Measurements from ENCODE around the gene DARS1. TPM values are rescaled to one million over a fixed set of nuclear protein-coding genes. Genes with fewer than 3 reads are reported as not detected.

Gene DARS1
- polyA plus RNA-seq, 1 of the 3 experiments (the other 2 are of a cell fraction) = 52.2 TPM

DNA sequence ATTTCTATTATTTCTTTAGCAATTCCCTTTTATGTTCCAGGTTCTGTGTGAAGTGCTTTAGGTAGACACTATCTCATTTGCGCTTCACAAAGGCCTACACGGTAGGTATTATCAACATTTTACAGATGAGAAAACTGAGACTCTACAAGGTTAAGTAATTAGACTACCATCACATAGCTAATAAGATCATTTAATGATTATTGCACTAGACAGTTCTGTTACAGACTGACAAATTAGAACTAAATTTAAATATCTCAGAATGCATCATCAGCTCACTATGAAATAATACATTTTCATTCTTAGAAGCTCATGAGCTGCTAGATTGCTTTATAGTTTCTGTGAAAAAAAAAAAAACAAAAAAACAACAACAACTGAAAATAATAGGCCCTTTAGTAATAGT is 37.9 kb downstream of the DARS1 start:
- peaks cover 32% of the 10 kb centered on the region for H3K79me2 ChIP-seq (ENCODE audit: insufficient read depth)
- H3F3A ChIP-seq (replicated peaks; ENCODE audit: insufficient read depth) = peaks cover 7% of the 10 kb centered on the region
- peaks cover 2 to 7% of the 10 kb centered on the region in 2 experiments; a peak in 3 of 4 replicates for H3K4me1 ChIP-seq (ENCODE audit: control insufficient read depth in 1 of 2, insufficient read depth in 2 of 2, low read depth in 1 of 2, low read length in 1 of 2)
- H2AFZ ChIP-seq (ENCODE audit: low read depth) = no peak overlapping the region
- H3K9me3 ChIP-seq = no peaks in the 10 kb centered on the region
- WGBS (ENCODE audit: low lambda C conversion rate) = 100% methylated on average over 2 of the region's 2 CpGs
- no peak for DNase-seq
- no peak overlapping the region for H3K4me3 ChIP-seq (ENCODE audit: low read depth in 2 of 2, low read length in 1 of 2)
- ChIA-PET CTCF (interaction anchor here (1.1 to 1.6 kb wide), 3 partner anchors 10 to 33 kb away, joined by 4 to 5 read pairs (median 5); no protein-coding TSS in a partner anchor), POLR2A (interaction anchor here (0.5 kb wide), 1 partner anchor 52 kb away, joined by 3 read pairs; no protein-coding TSS in a partner anchor)
- TF ChIP-seq FOXM1 (IDR thresholded peaks at IDR 0.05; ENCODE audit: low read depth) = no peak
- TF ChIP-seq GATA2 (CRISPR knock-in tag; IDR thresholded peaks at IDR 0.05) = no peak
- TF ChIP-seq, protein P1, sequence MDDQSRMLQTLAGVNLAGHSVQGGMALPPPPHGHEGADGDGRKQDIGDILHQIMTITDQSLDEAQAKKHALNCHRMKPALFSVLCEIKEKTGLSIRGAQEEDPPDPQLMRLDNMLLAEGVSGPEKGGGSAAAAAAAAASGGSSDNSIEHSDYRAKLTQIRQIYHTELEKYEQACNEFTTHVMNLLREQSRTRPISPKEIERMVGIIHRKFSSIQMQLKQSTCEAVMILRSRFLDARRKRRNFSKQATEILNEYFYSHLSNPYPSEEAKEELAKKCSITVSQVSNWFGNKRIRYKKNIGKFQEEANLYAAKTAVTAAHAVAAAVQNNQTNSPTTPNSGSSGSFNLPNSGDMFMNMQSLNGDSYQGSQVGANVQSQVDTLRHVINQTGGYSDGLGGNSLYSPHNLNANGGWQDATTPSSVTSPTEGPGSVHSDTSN (IDR thresholded peaks at IDR 0.05) = no peak
- no peak for TF ChIP-seq RXRA (IDR thresholded peaks at IDR 0.05; ENCODE audit: borderline replicate concordance, low read depth)
- no peak for TF ChIP-seq POLR2AphosphoS5 (IDR thresholded peaks at IDR 0.05; ENCODE audit: low read depth, low read length)
- TF ChIP-seq RAD21 (IDR thresholded peaks at IDR 0.05; ENCODE audit: low read length) = no peak
- TF ChIP-seq GABPA (IDR thresholded peaks at IDR 0.05; ENCODE audit: low read depth) = no peak
- TF ChIP-seq MXI1 (IDR thresholded peaks at IDR 0.05; ENCODE audit: low read depth, low read length) = no peak
- no peak for TF ChIP-seq SIN3A (IDR thresholded peaks at IDR 0.05; ENCODE audit: borderline replicate concordance, low read depth, low read length)
- TF ChIP-seq, protein P2, sequence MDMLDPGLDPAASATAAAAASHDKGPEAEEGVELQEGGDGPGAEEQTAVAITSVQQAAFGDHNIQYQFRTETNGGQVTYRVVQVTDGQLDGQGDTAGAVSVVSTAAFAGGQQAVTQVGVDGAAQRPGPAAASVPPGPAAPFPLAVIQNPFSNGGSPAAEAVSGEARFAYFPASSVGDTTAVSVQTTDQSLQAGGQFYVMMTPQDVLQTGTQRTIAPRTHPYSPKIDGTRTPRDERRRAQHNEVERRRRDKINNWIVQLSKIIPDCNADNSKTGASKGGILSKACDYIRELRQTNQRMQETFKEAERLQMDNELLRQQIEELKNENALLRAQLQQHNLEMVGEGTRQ (IDR thresholded peaks at IDR 0.05; ENCODE audit: borderline replicate concordance, low read depth, low read length) = no peak
- TF ChIP-seq MAX (IDR thresholded peaks at IDR 0.05; ENCODE audit: low read depth) = no peak
- no peak for TF ChIP-seq RFX5 (IDR thresholded peaks at IDR 0.05; ENCODE audit: low read length)
- TF ChIP-seq TEAD4 (IDR thresholded peaks at IDR 0.05; ENCODE audit: borderline replicate concordance, insufficient read depth) = no peak
- no peak for TF ChIP-seq NRF1 (IDR thresholded peaks at IDR 0.05; ENCODE audit: low read depth, low read length)
- TF ChIP-seq TAF1 (IDR thresholded peaks at IDR 0.05; ENCODE audit: borderline replicate concordance, low read depth, low read length) = no peak
- no peak overlapping the region for H3K4me2 ChIP-seq
- peaks cover 46% of the 10 kb centered on the region for H4K20me1 ChIP-seq (ENCODE audit: insufficient read depth)
- no peaks in the 10 kb centered on the region for H3K9me2 ChIP-seq
- H3K9ac ChIP-seq = no peak overlapping the region
- no peak overlapping the region for H3K27ac ChIP-seq (ENCODE audit: low read depth in 2 of 2, low read length in 1 of 2)
- peaks cover 11 to 34% of the 10 kb centered on the region in 2 experiments for H3K36me3 ChIP-seq (replicated peaks in 1 of 2; ENCODE audit: control insufficient read depth in 1 of 2, insufficient read depth in 2 of 2, low read length in 1 of 2)
- no peaks in the 10 kb centered on the region for H3K27me3 ChIP-seq (ENCODE audit: insufficient read depth)

DNA sequence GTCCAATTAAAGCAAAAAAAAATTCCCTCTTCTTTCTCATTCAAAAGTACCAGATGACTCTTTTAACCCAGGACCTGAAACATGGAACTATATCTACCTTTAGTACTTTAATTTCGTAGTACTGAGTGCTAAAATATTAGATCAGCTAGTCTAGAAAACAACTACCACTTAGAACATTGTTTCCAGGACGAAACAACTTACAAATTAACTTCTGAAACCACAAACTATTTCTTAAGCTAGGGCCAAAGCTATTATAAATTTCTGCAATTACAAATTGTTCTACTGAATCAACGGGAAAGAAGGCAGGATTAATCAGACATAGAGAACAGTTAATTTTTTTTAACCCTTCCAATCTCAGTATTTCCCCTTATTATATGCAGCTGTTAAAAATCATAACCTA is 39.9 kb downstream of the DARS1 start:
- H3K9me2 ChIP-seq = no peaks in the 10 kb centered on the region
- no peaks in the 10 kb centered on the region for H3K27me3 ChIP-seq (ENCODE audit: insufficient read depth)
- peaks cover 12 to 20% of the 10 kb centered on the region in 2 experiments for H3K36me3 ChIP-seq (replicated peaks in 1 of 2; ENCODE audit: control insufficient read depth in 1 of 2, insufficient read depth in 2 of 2, low read length in 1 of 2)
- H3K9ac ChIP-seq = no peak overlapping the region
- no peak overlapping the region for H2AFZ ChIP-seq (ENCODE audit: low read depth)
- H3K4me1 ChIP-seq (ENCODE audit: control insufficient read depth in 1 of 2, insufficient read depth in 2 of 2, low read depth in 1 of 2, low read length in 1 of 2) = peaks cover 2 to 7% of the 10 kb centered on the region in 2 experiments; a peak in 3 of 4 replicates
- H3F3A ChIP-seq (replicated peaks; ENCODE audit: insufficient read depth) = peaks cover 7% of the 10 kb centered on the region
- peaks cover 39% of the 10 kb centered on the region for H4K20me1 ChIP-seq (ENCODE audit: insufficient read depth)
- no peak for DNase-seq
- WGBS (ENCODE audit: low lambda C conversion rate) = 88% methylated on average over 3 of the region's 3 CpGs
- H3K4me2 ChIP-seq = no peak overlapping the region
- no peak overlapping the region for H3K27ac ChIP-seq (ENCODE audit: low read depth in 2 of 2, low read length in 1 of 2)
- ChIA-PET POLR2A (no interaction called here), CTCF (interaction anchor here (0.6 kb wide), 1 partner anchor 26 kb away, joined by 3 read pairs; no protein-coding TSS in a partner anchor)
- H3K4me3 ChIP-seq (ENCODE audit: low read depth in 2 of 2, low read length in 1 of 2) = no peak overlapping the region
- H3K79me2 ChIP-seq (ENCODE audit: insufficient read depth) = peaks cover 45% of the 10 kb centered on the region
- no peaks in the 10 kb centered on the region for H3K9me3 ChIP-seq
- TF ChIP-seq GATA2 (CRISPR knock-in tag; IDR thresholded peaks at IDR 0.05) (no peak), MEF2A (IDR thresholded peaks at IDR 0.05; ENCODE audit: borderline replicate concordance, low read depth) (no peak), POLR2AphosphoS5 (IDR thresholded peaks at IDR 0.05; ENCODE audit: low read depth, low read length) (no peak), EZH2phosphoT487 (IDR thresholded peaks at IDR 0.05; ENCODE audit: borderline replicate concordance, low read depth) (no peak), GABPA (IDR thresholded peaks at IDR 0.05; ENCODE audit: low read depth) (no peak), SIN3A (IDR thresholded peaks at IDR 0.05; ENCODE audit: borderline replicate concordance, low read depth, low read length) (no peak), NRF1 (IDR thresholded peaks at IDR 0.05; ENCODE audit: low read depth, low read length) (no peak), TAF1 (IDR thresholded peaks at IDR 0.05; ENCODE audit: borderline replicate concordance, low read depth, low read length) (no peak), RAD21 (IDR thresholded peaks at IDR 0.05; ENCODE audit: low read length) (no peak)
- TF ChIP-seq, protein P2 (IDR thresholded peaks at IDR 0.05; ENCODE audit: borderline replicate concordance, low read depth, low read length) = no peak
- TF ChIP-seq, protein P3, sequence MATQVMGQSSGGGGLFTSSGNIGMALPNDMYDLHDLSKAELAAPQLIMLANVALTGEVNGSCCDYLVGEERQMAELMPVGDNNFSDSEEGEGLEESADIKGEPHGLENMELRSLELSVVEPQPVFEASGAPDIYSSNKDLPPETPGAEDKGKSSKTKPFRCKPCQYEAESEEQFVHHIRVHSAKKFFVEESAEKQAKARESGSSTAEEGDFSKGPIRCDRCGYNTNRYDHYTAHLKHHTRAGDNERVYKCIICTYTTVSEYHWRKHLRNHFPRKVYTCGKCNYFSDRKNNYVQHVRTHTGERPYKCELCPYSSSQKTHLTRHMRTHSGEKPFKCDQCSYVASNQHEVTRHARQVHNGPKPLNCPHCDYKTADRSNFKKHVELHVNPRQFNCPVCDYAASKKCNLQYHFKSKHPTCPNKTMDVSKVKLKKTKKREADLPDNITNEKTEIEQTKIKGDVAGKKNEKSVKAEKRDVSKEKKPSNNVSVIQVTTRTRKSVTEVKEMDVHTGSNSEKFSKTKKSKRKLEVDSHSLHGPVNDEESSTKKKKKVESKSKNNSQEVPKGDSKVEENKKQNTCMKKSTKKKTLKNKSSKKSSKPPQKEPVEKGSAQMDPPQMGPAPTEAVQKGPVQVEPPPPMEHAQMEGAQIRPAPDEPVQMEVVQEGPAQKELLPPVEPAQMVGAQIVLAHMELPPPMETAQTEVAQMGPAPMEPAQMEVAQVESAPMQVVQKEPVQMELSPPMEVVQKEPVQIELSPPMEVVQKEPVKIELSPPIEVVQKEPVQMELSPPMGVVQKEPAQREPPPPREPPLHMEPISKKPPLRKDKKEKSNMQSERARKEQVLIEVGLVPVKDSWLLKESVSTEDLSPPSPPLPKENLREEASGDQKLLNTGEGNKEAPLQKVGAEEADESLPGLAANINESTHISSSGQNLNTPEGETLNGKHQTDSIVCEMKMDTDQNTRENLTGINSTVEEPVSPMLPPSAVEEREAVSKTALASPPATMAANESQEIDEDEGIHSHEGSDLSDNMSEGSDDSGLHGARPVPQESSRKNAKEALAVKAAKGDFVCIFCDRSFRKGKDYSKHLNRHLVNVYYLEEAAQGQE (IDR thresholded peaks at IDR 0.05; ENCODE audit: low read depth, low read length) = no peak

All from SK-N-SH (cell line).